Skeletal muscle tissue (tissue), 5 donors: ENCODE measurements around the gene TMEM259. TPM values are rescaled to one million over a fixed set of nuclear protein-coding genes. Genes with fewer than 3 reads are reported as not detected.

Experiments used
- H3K27ac ChIP-seq: one replicate; pipeline ENCODE4 v1.7.0; 2013; ENCODE audit warnings: mild to moderate bottlenecking, low read depth, low read length, inconsistent platforms
- H3K27me3 ChIP-seq, 3 donors: one replicate each; pipeline ENCODE4 v1.7.0; 2013; ENCODE audit warnings: low read length in 3 of 3; ENCODE audit not compliant: control insufficient read depth in 3 of 3, insufficient read depth in 3 of 3
- H3K36me3 ChIP-seq, 3 donors: one replicate each; pipeline ENCODE4 v1.7.0; 2013; ENCODE audit warnings: low read length in 3 of 3; ENCODE audit not compliant: control insufficient read depth in 3 of 3, insufficient read depth in 3 of 3
- H3K4me1 ChIP-seq, 3 donors: one replicate each; pipeline ENCODE4 v1.7.0; 2013; ENCODE audit warnings: low read length in 3 of 3, mild to moderate bottlenecking in 3 of 3; ENCODE audit not compliant: control insufficient read depth in 3 of 3, insufficient read depth in 3 of 3
- H3K4me3 ChIP-seq, 3 donors: one replicate each; pipeline ENCODE4 v1.7.0; 2013; ENCODE audit warnings: low read length in 3 of 3
- H3K9ac ChIP-seq, 3 donors: one replicate each; pipeline ENCODE4 v1.7.0; 2013; ENCODE audit warnings: low read length in 3 of 3, mild to moderate bottlenecking in 3 of 3, moderate library complexity in 2 of 3, low read depth in 1 of 3
- H3K9me3 ChIP-seq, 3 donors: one replicate each; pipeline ENCODE4 v1.7.0; 2013; ENCODE audit warnings: low read length in 3 of 3; ENCODE audit not compliant: control insufficient read depth in 3 of 3
- small RNA-seq: library from RNA; depleted of rRNA; stranded (forward); fragments of <200 nt; gene quantifications from one replicate; pipeline ENCODE3, GENCODE V24; 2014
- total RNA-seq: library from RNA; depleted of rRNA; stranded (reverse); fragments of >200 nt; gene quantifications from one replicate; pipeline ENCODE4 v1.2.3, GENCODE V29; 2014
- donor health status: Osteomylitis.

The TMEM259 gene
- total RNA-seq, 1 donor from 2014 or later: 25.6 TPM

GRCh38 chr19:963486-963951 is 57.4 kb downstream of the TMEM259 start:
- peaks cover 0 to 15% (median 9%) of the 10 kb centered on the region in 3 donors for H3K36me3 ChIP-seq
- no peaks in the 10 kb centered on the region for H3K9me3 ChIP-seq

GRCh38 chr19:962683-963400 is 58.1 kb downstream of the TMEM259 start:
- Histone ChIP-seq H3K4me3 (no peak overlapping the region), H3K27ac (no peak overlapping the region), H3K4me1 (no peaks in the 10 kb centered on the region), H3K9ac (no peak overlapping the region), H3K27me3 (peaks cover 0 to 7% (median 6%) of the 10 kb centered on the region in 3 donors), H3K9me3 (no peaks in the 10 kb centered on the region), H3K36me3 (peaks cover 0 to 12% (median 6%) of the 10 kb centered on the region in 3 donors)

More at GRCh38 chr19:963486-963951, 57.4 kb downstream of the TMEM259 start:
- Histone ChIP-seq H3K4me1 (no peaks in the 10 kb centered on the region), H3K27me3 (peaks cover 0 to 7% (median 6%) of the 10 kb centered on the region in 3 donors), H3K27ac (no peak overlapping the region), H3K9ac (no peak overlapping the region), H3K4me3 (no peak overlapping the region)

- Histone ChIP-seq H3K36me3 (peaks cover 0 to 12% (median 4%) of the 10 kb centered on the region in 3 donors), H3K4me3 (no peak overlapping the region), H3K27me3 (peaks cover 0 to 11% (median 6%) of the 10 kb centered on the region in 3 donors), H3K4me1 (no peaks in the 10 kb centered on the region), H3K9ac (no peak overlapping the region), H3K27ac (no peak overlapping the region), H3K9me3 (no peaks in the 10 kb centered on the region)
Measured at GRCh38 chr19:961866-962620, 58.9 kb downstream of the TMEM259 start.

- Histone ChIP-seq H3K4me3 (no peak overlapping the region), H3K4me1 (no peaks in the 10 kb centered on the region), H3K36me3 (peaks cover 0 to 8% (median 2%) of the 10 kb centered on the region in 3 donors), H3K27ac (no peak overlapping the region), H3K27me3 (peaks cover 5 to 24% (median 6%) of the 10 kb centered on the region in 3 donors), H3K9ac (no peak overlapping the region), H3K9me3 (no peaks in the 10 kb centered on the region)
Measured at GRCh38 chr19:960601-960938, 60.4 kb downstream of the TMEM259 start.

DNA sequence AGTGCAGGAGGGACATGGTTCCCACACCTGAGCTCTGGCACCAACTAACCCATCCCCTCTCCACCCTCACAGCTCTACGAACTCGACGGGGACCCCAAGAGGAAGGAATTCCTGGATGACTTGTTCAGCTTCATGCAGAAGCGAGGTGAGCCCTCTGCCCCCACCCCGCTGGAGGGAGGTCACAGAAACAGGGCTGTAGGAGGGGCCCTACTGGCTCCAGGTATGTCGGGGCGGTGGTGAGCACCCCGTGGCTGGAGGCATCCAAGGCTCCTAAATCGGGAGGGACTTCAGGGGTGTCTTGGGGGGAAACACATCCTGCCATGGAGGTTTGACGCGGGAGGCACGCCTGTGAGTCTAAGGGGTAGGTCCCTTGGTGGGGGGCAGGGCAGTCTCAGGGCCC is 60.9 kb downstream of the TMEM259 start:
- H3K9ac ChIP-seq: no peak overlapping the region
- H3K4me1 ChIP-seq: no peaks in the 10 kb centered on the region
- H3K4me3 ChIP-seq: no peak overlapping the region
- H3K36me3 ChIP-seq: peaks cover 0 to 5% (median under 1%) of the 10 kb centered on the region in 3 donors
- H3K27me3 ChIP-seq: peaks cover 10 to 22% (median 12%) of the 10 kb centered on the region in 3 donors
- no peak overlapping the region for H3K27ac ChIP-seq
- no peaks in the 10 kb centered on the region for H3K9me3 ChIP-seq

Small RNA genes within 50 kb of the gene (small RNA-seq; reads per million reads assigned to genes)
- 0.30 reads per million, percentile 31 among the genes with 10 or more reads in this experiment for gene RNU6-2

Other genes starting within 250 kb of the TMEM259 start
- 50.1 TPM for gene PTBP1, start 223.7 kb downstream of the TMEM259 start, total RNA-seq
- gene PLPPR3, start 199.2 kb downstream of the TMEM259 start, total RNA-seq: 0.52 TPM
- gene AZU1, start 193.3 kb downstream of the TMEM259 start, total RNA-seq: 2.6 TPM
- gene PRTN3, start 180.1 kb downstream of the TMEM259 start, total RNA-seq: 4.7 TPM
- 0.52 TPM for gene ELANE, start 168.8 kb downstream of the TMEM259 start, total RNA-seq
- gene CFD, start 161.5 kb downstream of the TMEM259 start, total RNA-seq: 33.4 TPM
- gene MED16, start 127.9 kb downstream of the TMEM259 start, total RNA-seq: 18.3 TPM
- gene RNU6-9, start 127.6 kb downstream of the TMEM259 start, total RNA-seq: not detected
- gene R3HDM4, start 107.9 kb downstream of the TMEM259 start, total RNA-seq: 30.8 TPM
- not detected for gene KISS1R, start 103.8 kb downstream of the TMEM259 start, total RNA-seq
- 2.6 TPM for gene ARID3A, start 95.1 kb downstream of the TMEM259 start, total RNA-seq
- 35.5 TPM for gene WDR18, start 36.8 kb downstream of the TMEM259 start, total RNA-seq
- gene GRIN3B, start 20.7 kb downstream of the TMEM259 start, total RNA-seq: not detected
- not detected for gene RNU6-2, start 399 bp upstream of the TMEM259 start, total RNA-seq
- 40.2 TPM for gene CNN2, start 5.5 kb upstream of the TMEM259 start, total RNA-seq
- 6.8 TPM for gene ABCA7, start 19.0 kb upstream of the TMEM259 start, total RNA-seq
- gene ARHGAP45, start 46.0 kb upstream of the TMEM259 start, total RNA-seq: 8.9 TPM
- 39.1 TPM for gene POLR2E, start 74.3 kb upstream of the TMEM259 start, total RNA-seq
- 139 TPM for gene GPX4, start 82.9 kb upstream of the TMEM259 start, total RNA-seq
- 10.4 TPM for gene SBNO2, start 153.1 kb upstream of the TMEM259 start, total RNA-seq
- 51.7 TPM for gene STK11, start 184.7 kb upstream of the TMEM259 start, total RNA-seq
- not detected for gene CBARP, start 216.9 kb upstream of the TMEM259 start, total RNA-seq
- 24.5 TPM for gene ATP5F1D, start 220.6 kb upstream of the TMEM259 start, total RNA-seq
- gene MIDN, start 227.5 kb upstream of the TMEM259 start, total RNA-seq: 5.2 TPM
- 413 TPM for gene CIRBP, start 248.2 kb upstream of the TMEM259 start, total RNA-seq